HCT116 (cell line): Measurements from ENCODE around the gene MTFR1L. TPM values are rescaled to one million over a fixed set of nuclear protein-coding genes. Genes with fewer than 3 reads are reported as not detected.

Source experiments
- ATAC-seq: fragments of 200-7000 bp; cut with Tn5 transposase; 2 replicates; pipeline ENCODE4 v1.9.1; 2020; ENCODE audit warnings: mild to moderate bottlenecking, moderate library complexity
- BruUV-seq: library from RNA; stranded (reverse); fragments of 400-500 nt; replicated peaks from 2 replicates; lab custom pipeline; 2021; lab: Mats Ljungman, UMichigan
- CTCF ChIA-PET: fragments of 300-600 bp; sonication (Branson Sonifier 250); formaldehyde crosslinking; loops from one replicate; lab custom pipeline; 2021; ENCODE audit warnings: antibody characterized with exemption; lab: Charles Lee
- POLR2A ChIA-PET: fragments of 300-600, 350-600 bp; sonication (Branson Sonifier 250); formaldehyde crosslinking; loops from one replicate; lab custom pipeline; 2021; ENCODE audit warnings: antibody characterized with exemption; lab: Charles Lee
- RAD21 ChIA-PET, 2 experiments: fragments of 300-600 bp; sonication (Branson Sonifier 250); formaldehyde crosslinking; loops; one replicate each; lab custom pipeline; 2023; ENCODE audit warnings: low total read pairs in 2 of 2; ENCODE audit not compliant: uncharacterized antibody in 2 of 2, unreplicated experiment in 2 of 2, low non-redundant PET in 1 of 2; lab: Charles Lee
- DNase-seq: peaks from one replicate; pipeline ENCODE4 v3.0.0-alpha.2; 2010; ENCODE audit warnings: low read depth, low spot score
- H2AFZ ChIP-seq: fragments of 200-600 bp; shearing (Covaris generic), sonication (generic); 2 replicates; pipeline ENCODE4 v1.6.1; 2017; ENCODE audit warnings: low read depth, mixed run types, mixed read lengths, antibody characterized with exemption, low read length; ENCODE audit not compliant: poor library complexity, severe bottlenecking
- H3K27ac ChIP-seq: 2 replicates; pipeline ENCODE4 v1.5.1; 2012; ENCODE audit warnings: low read depth, low read length
- H3K27me3 ChIP-seq: fragments of 200-600 bp; sonication (generic); 2 replicates; pipeline ENCODE4 v1.6.1; 2016; ENCODE audit warnings: mixed run types, low read length, mixed read lengths; ENCODE audit not compliant: insufficient read depth
- H3K36me3 ChIP-seq, 2 experiments: fragments of 200-500 bp in 1 of 2; fragments of 200-600 bp in 1 of 2; sonication (Bioruptor generic) in 1 of 2; sonication (generic) in 1 of 2; 2 replicates each; pipeline versions ENCODE4 v1.5.1 to v1.6.1; 2014 to 2016; ENCODE audit warnings: low read length in 2 of 2, inconsistent platforms in 1 of 2, mixed read lengths in 1 of 2, mixed run types in 1 of 2; ENCODE audit not compliant: insufficient read depth in 2 of 2, control insufficient read depth in 1 of 2
- H3K4me1 ChIP-seq, 2 experiments: fragments of 200-600 bp in 1 of 2; sonication (generic) in 1 of 2; 2 replicates each; pipeline versions ENCODE4 v1.5.1 to v1.6.1; 2012 to 2017; ENCODE audit warnings: low read length in 2 of 2, inconsistent platforms in 1 of 2, mild to moderate bottlenecking in 1 of 2, mixed read lengths in 1 of 2, mixed run types in 1 of 2, moderate library complexity in 1 of 2; ENCODE audit not compliant: insufficient read depth in 2 of 2, control insufficient read depth in 1 of 2
- H3K4me2 ChIP-seq: fragments of 200-600 bp; sonication (generic); 2 replicates; pipeline ENCODE4 v1.6.1; 2017; ENCODE audit warnings: mixed run types, low read length, mixed read lengths
- H3K4me3 ChIP-seq, 2 experiments: fragments of 200-600 bp in 1 of 2; sonication (generic) in 1 of 2; replicated peaks in 1 of 2; 2 replicates each; pipeline ENCODE4 v1.5.1; 2011 to 2016; ENCODE audit warnings: low read length in 2 of 2, control low read depth in 1 of 2, low read depth in 1 of 2, mild to moderate bottlenecking in 1 of 2, mixed read lengths in 1 of 2, mixed run types in 1 of 2
- H3K79me2 ChIP-seq: fragments of 200-600 bp; sonication (generic); 2 replicates; pipeline ENCODE4 v1.6.1; 2017; ENCODE audit warnings: mild to moderate bottlenecking, mixed run types, low read length, moderate library complexity, mixed read lengths; ENCODE audit not compliant: insufficient read depth
- H3K9ac ChIP-seq: fragments of 200-600 bp; sonication (generic); 2 replicates; pipeline ENCODE4 v1.6.1; 2016; ENCODE audit warnings: low read length, mixed read lengths
- H3K9me2 ChIP-seq: fragments of 200-600 bp; sonication (generic), shearing (Covaris generic); 2 replicates; pipeline ENCODE4 v1.6.1; 2017; ENCODE audit warnings: mixed run types, mild to moderate bottlenecking, moderate library complexity; ENCODE audit not compliant: insufficient read depth
- H3K9me3 ChIP-seq, 2 experiments: fragments of 200-500 bp in 1 of 2; fragments of 200-600 bp in 1 of 2; sonication (Bioruptor generic) in 1 of 2; sonication (generic) in 1 of 2; 2 replicates each; pipeline ENCODE4 v1.6.1; 2014 to 2017; ENCODE audit warnings: low read length in 2 of 2, mixed read lengths in 2 of 2, inconsistent platforms in 1 of 2, low read depth in 1 of 2, mild to moderate bottlenecking in 1 of 2, mixed run types in 1 of 2, moderate library complexity in 1 of 2; ENCODE audit not compliant: control insufficient read depth in 1 of 2, insufficient read depth in 1 of 2
- H4K20me1 ChIP-seq: fragments of 200-600 bp; sonication (generic), shearing (Covaris generic); 2 replicates; pipeline ENCODE4 v1.6.1; 2017; ENCODE audit warnings: mixed run types, mild to moderate bottlenecking, moderate library complexity; ENCODE audit not compliant: insufficient read depth
- CTCF ChIP-seq, 3 experiments: fragments of 200-600 bp in 1 of 3; sonication (generic) in 1 of 3; IDR thresholded peaks in 2 of 3; conservative IDR thresholded peaks in 1 of 3; 2 replicates each; pipeline ENCODE4 v1.5.1; 2012 to 2017; ENCODE audit warnings: low read depth in 2 of 3, low read length in 2 of 3, antibody characterized with exemption in 1 of 3, borderline replicate concordance in 1 of 3, control low read depth in 1 of 3, mild to moderate bottlenecking in 1 of 3, mixed read lengths in 1 of 3, mixed run types in 1 of 3, moderate library complexity in 1 of 3; ENCODE audit not compliant: insufficient read depth in 1 of 3
- EGR1 ChIP-seq: IDR thresholded peaks from 2 replicates; pipeline ENCODE4 v1.6.1; 2012; ENCODE audit warnings: low read depth
- ELF1 ChIP-seq: IDR thresholded peaks from 2 replicates; pipeline ENCODE4 v1.6.1; 2012; ENCODE audit warnings: low read depth, borderline replicate concordance
- EZH2phosphoT487 ChIP-seq: fragments of 200-600 bp; IDR thresholded peaks from 2 replicates; pipeline ENCODE4 v1.6.1; 2018; ENCODE audit warnings: antibody characterized with exemption, borderline replicate concordance
- MAX ChIP-seq: IDR thresholded peaks from 2 replicates; pipeline ENCODE4 v1.6.1; 2012
- POLR2A ChIP-seq: IDR thresholded peaks from 2 replicates; pipeline ENCODE4 v1.7.0; 2011; ENCODE audit warnings: borderline replicate concordance; ENCODE audit not compliant: insufficient read depth, insufficient read length; ENCODE audit errors: extremely low read depth
- RAD21 ChIP-seq: IDR thresholded peaks from 2 replicates; pipeline ENCODE4 v1.6.1; 2012; ENCODE audit warnings: low read depth, mild to moderate bottlenecking
- REST ChIP-seq: IDR thresholded peaks from 2 replicates; pipeline ENCODE4 v1.6.1; 2012; ENCODE audit warnings: low read depth
- SP1 ChIP-seq: IDR thresholded peaks from 2 replicates; pipeline ENCODE4 v1.6.1; 2012; ENCODE audit warnings: low read depth
- SRF ChIP-seq: IDR thresholded peaks from 2 replicates; pipeline ENCODE4 v1.6.1; 2012; ENCODE audit warnings: low read depth
- YY1 ChIP-seq: IDR thresholded peaks from 2 replicates; pipeline ENCODE4 v1.6.1; 2011; ENCODE audit warnings: low read length, low read depth, moderate library complexity, mild to moderate bottlenecking; ENCODE audit not compliant: insufficient replicate concordance; ENCODE audit errors: extremely low read depth
- ZNF274 ChIP-seq: fragments of 200-500 bp; sonication (Bioruptor generic); IDR thresholded peaks from 2 replicates; pipeline ENCODE4 v1.6.1; 2014; ENCODE audit warnings: mild to moderate bottlenecking, low read depth, low read length, inconsistent platforms
- intact Hi-C: fragments of 100-400 bp; cut with micrococcal nuclease; formaldehyde crosslinking; loops from 2 replicates; pipeline ENCODE4 v1.10.0; 2022
- total RNA-seq: library from RNA; stranded (reverse); gene quantifications from one replicate; pipeline ENCODE4 v1.2.1, GENCODE V29; 2021; ENCODE audit not compliant: unreplicated experiment

MTFR1L gene
- total RNA-seq, 1 experiment from 2014 or later: 35.8 TPM

GRCh38 chr1:25817840-25818501, 1.8 kb upstream of the MTFR1L start:
- DNase-seq: no peak
- intact Hi-C loops: loop anchor here (2.0 to 10.0 kb wide), 3 partner anchors 79 to 563 kb away; partner anchors contain the start of gene PAFAH2
- Histone ChIP-seq H3K9ac (peak overlapping the region; percentile 86), H3K4me3 (peak overlapping the region in 1 of 2 experiments; percentile 90; a peak in 1 of 4 replicates), H3K27me3 (no peaks in the 10 kb centered on the region), H2AFZ (no peak overlapping the region), H3K9me2 (no peaks in the 10 kb centered on the region), H3K4me1 (peaks cover 18 to 33% of the 10 kb centered on the region in 2 experiments; a peak in 3 of 4 replicates), H4K20me1 (no peaks in the 10 kb centered on the region), H3K4me2 (peak overlapping the region; percentile 91), H3K27ac (peak overlapping the region; percentile 15), H3K9me3 (no peaks in the 10 kb centered on the region), H3K36me3 (no peaks in the 10 kb centered on the region), H3K79me2 (peaks cover 23% of the 10 kb centered on the region; the same call in 1 of the 2 replicates)
- BruUV-seq: no TSS peak
- TF ChIP-seq POLR2A (no peak), YY1 (peak; percentile 16), CTCF (IDR thresholded peaks at IDR 0.05 in 2 of 3, conservative IDR thresholded peaks at IDR 0.05 in 1 of 3; ENCODE audit: borderline replicate concordance in 1 of 3, insufficient read depth in 1 of 3, low read depth in 2 of 3, low read length in 2 of 3) (peak; percentile 56 to 64 (median 62); a peak in 5 of 6 replicates), RAD21 (peak; percentile 59)
- ChIA-PET CTCF (interaction anchor here (1.0 to 1.7 kb wide), 6 partner anchors 10 to 180 kb away, joined by 3 to 5 read pairs (median 4); partner anchors contain the start of gene PAFAH2), POLR2A (no interaction called here), RAD21 (no interaction called here)
- ATAC-seq: peak; percentile 34

GRCh38 chr1:25818569-25818968, 1.2 kb upstream of the MTFR1L start:
- RAD21 ChIA-PET: no interaction called here
- Histone ChIP-seq H3K4me2 (peak overlapping the region; percentile 91), H2AFZ (no peak overlapping the region), H3K4me1 (peaks cover 18 to 33% of the 10 kb centered on the region in 2 experiments; a peak in 3 of 4 replicates), H3K9me3 (no peaks in the 10 kb centered on the region), H3K27ac (peak overlapping the region; percentile 81; the same call in 1 of the 2 replicates), H3K9ac (peak overlapping the region; percentile 86), H3K79me2 (peaks cover 23% of the 10 kb centered on the region; the same call in 1 of the 2 replicates), H4K20me1 (no peaks in the 10 kb centered on the region), H3K4me3 (peak overlapping the region; percentile 90 to 92), H3K9me2 (no peaks in the 10 kb centered on the region), H3K27me3 (no peaks in the 10 kb centered on the region), H3K36me3 (no peaks in the 10 kb centered on the region)
- no TSS peak for BruUV-seq
- DNase-seq (no peak), ATAC-seq (no peak)
- CTCF ChIA-PET: interaction anchor here (1.0 to 1.7 kb wide), 6 partner anchors 11 to 179 kb away, joined by 3 to 5 read pairs (median 4); partner anchors contain the start of gene PAFAH2
- POLR2A ChIA-PET: no interaction called here
- intact Hi-C loops: loop anchor here (2.0 to 10.0 kb wide), 3 partner anchors 79 to 564 kb away; partner anchors contain the start of gene PAFAH2
- TF ChIP-seq ZNF274 (no peak), REST (no peak), EZH2phosphoT487 (no peak), ELF1 (no peak), EGR1 (no peak), YY1 (no peak), MAX (no peak), SP1 (no peak), SRF (no peak), POLR2A (no peak)
